HEK293 (cell line): ENCODE results near the gene ODAD3.

ENCODE experiments used
- CTCF ChIA-PET: fragments of 350-600 bp; formaldehyde crosslinking; extraction: SDS; loops from one replicate; lab custom pipeline; 2021; ENCODE audit warnings: antibody characterized with exemption; lab: Yijun Ruan, JAX
- POLR2A ChIA-PET: fragments of 300-600 bp; formaldehyde crosslinking; extraction: SDS; loops from one replicate; lab custom pipeline; 2020; ENCODE audit warnings: antibody characterized with exemption, inconsistent platforms; lab: Yijun Ruan, JAX
- H3K27ac ChIP-seq: fragments of 200-500 bp; sonication (Bioruptor generic); 2 replicates; pipeline ENCODE4 v1.5.1; 2014; ENCODE audit warnings: low read depth, low read length, control low read depth, inconsistent platforms; ENCODE audit errors: extremely low read depth
- H3K36me3 ChIP-seq, 2 experiments: fragments of 200-500 bp in 1 of 2; sonication (Bioruptor generic) in 1 of 2; 1 replicate in 1 of 2; 2 replicates in 1 of 2; pipeline ENCODE4 v1.5.1; 2014 to 2017; ENCODE audit warnings: inconsistent platforms in 2 of 2, low read length in 2 of 2; ENCODE audit not compliant: control insufficient read depth in 2 of 2, insufficient read depth in 1 of 2
- H3K4me1 ChIP-seq: fragments of 200-500 bp; sonication (Bioruptor generic); 2 replicates; pipeline ENCODE4 v1.5.1; 2014; ENCODE audit warnings: mild to moderate bottlenecking, low read length, inconsistent platforms; ENCODE audit not compliant: control insufficient read depth, insufficient read depth
- H3K4me3 ChIP-seq: 2 replicates; pipeline ENCODE4 v1.5.1; 2011; ENCODE audit warnings: low read depth, mild to moderate bottlenecking, control low read depth, low read length, moderate library complexity
- H3K9me3 ChIP-seq: fragments of 200-500 bp; sonication (Bioruptor generic); 2 replicates; pipeline ENCODE4 v1.5.1; 2014; ENCODE audit warnings: low read depth, low read length, inconsistent platforms; ENCODE audit not compliant: control insufficient read depth, insufficient read depth
- EGR2 ChIP-seq: fragments of 450-650 bp; formaldehyde crosslinking; IDR thresholded peaks from 2 replicates; pipeline ENCODE4 v1.5.1; 2016; ENCODE audit warnings: low read depth, missing biosample characterization, missing genetic modification characterization
- PRDM1 ChIP-seq: fragments of 450-650 bp; formaldehyde crosslinking; IDR thresholded peaks from 2 replicates; pipeline ENCODE4; 2016; ENCODE audit warnings: missing biosample characterization, missing genetic modification characterization
- YY2 ChIP-seq: fragments of 450-650 bp; formaldehyde crosslinking; IDR thresholded peaks from 2 replicates; pipeline ENCODE4 v1.5.1; 2016; ENCODE audit warnings: missing biosample characterization, missing genetic modification characterization
- ZNF10 ChIP-seq: fragments of 450-650 bp; formaldehyde crosslinking; IDR thresholded peaks from 2 replicates; pipeline ENCODE4 v1.5.1; 2017; ENCODE audit warnings: missing biosample characterization, missing genetic modification characterization
- ZNF248 ChIP-seq: fragments of 450-650 bp; formaldehyde crosslinking; IDR thresholded peaks from 2 replicates; pipeline ENCODE4 v1.5.1; 2017; ENCODE audit warnings: missing biosample characterization, missing genetic modification characterization
- ZNF560 ChIP-seq: fragments of 450-650 bp; formaldehyde crosslinking; IDR thresholded peaks from 2 replicates; pipeline ENCODE4 v1.5.1; 2017; ENCODE audit warnings: missing biosample characterization, missing genetic modification characterization, borderline replicate concordance
- ZNF596 ChIP-seq: fragments of 450-650 bp; IDR thresholded peaks from 2 replicates; pipeline ENCODE4 v1.5.0; 2018; ENCODE audit warnings: missing biosample characterization, mild to moderate bottlenecking, missing genetic modification characterization, moderate library complexity
- ZNF623 ChIP-seq: fragments of 450-650 bp; formaldehyde crosslinking; IDR thresholded peaks from 2 replicates; pipeline ENCODE4 v1.5.1; 2016; ENCODE audit warnings: missing biosample characterization, missing genetic modification characterization

Gene ODAD3

GRCh38 chr19:11373166-11373884, 61.6 kb downstream of the ODAD3 start (continued):
- TF ChIP-seq ZNF560 (tag by site-specific recombination) (no peak), YY2 (tag by site-specific recombination) (no peak), PRDM1 (peak; percentile 65), ZNF248 (tag by site-specific recombination) (no peak), ZNF10 (tag by site-specific recombination) (no peak), EGR2 (peak; percentile 42; the same call in 1 of the 2 replicates)

- POLR2A ChIA-PET, result no interaction called here
- Histone ChIP-seq H3K9me3 (no peaks in the 10 kb centered on the region), H3K4me1 (peaks cover 4% of the 10 kb centered on the region; the same call in 1 of the 2 replicates), H3K27ac (no peak overlapping the region), H3K4me3 (no peak overlapping the region), H3K36me3 (peaks cover 0 to 23% of the 10 kb centered on the region in 2 experiments; a peak in 2 of 3 replicates)
- TF ChIP-seq ZNF623, result peak; percentile 71
- peak; percentile 86 for TF ChIP-seq PRDM1
- no peak for TF ChIP-seq ZNF596 (tag by site-specific recombination)
- CTCF ChIA-PET, result interaction anchor here (0.5 to 0.8 kb wide), 2 partner anchors 10 to 12 kb away, joined by 4 to 5 read pairs; no protein-coding TSS in a partner anchor
These were observed 64.2 kb downstream of the ODAD3 start for GRCh38 chr19:11370744-11371143.
